Keratinocyte (primary cell): ENCODE results near the gene ELF5. TPM values are rescaled to one million over a fixed set of nuclear protein-coding genes. Genes with fewer than 3 reads are reported as not detected.

Experiments used
- DNase-seq: peaks from one replicate; pipeline ENCODE4 v3.0.0-alpha.2; 2011; ENCODE audit warnings: low read depth, missing footprints, low spot score
- FAIRE-seq: peaks from 2 replicates; lab custom pipeline; 2011; peaks lifted over from hg19 to GRCh38; lab: Jason Lieb, UNC
- H2AFZ ChIP-seq: 2 replicates; pipeline ENCODE4 v1.6.0; 2012; ENCODE audit warnings: low read length, control low read depth, inconsistent platforms; ENCODE audit not compliant: control insufficient read depth
- H3K27ac ChIP-seq: 2 replicates; pipeline ENCODE4 v1.5.1; 2011; ENCODE audit warnings: low read length; ENCODE audit not compliant: control insufficient read depth, insufficient read depth
- H3K27me3 ChIP-seq: 3 replicates; pipeline ENCODE4 v1.6.0; 2011; ENCODE audit warnings: low read length; ENCODE audit not compliant: control insufficient read depth, insufficient read depth; ENCODE audit errors: extremely low read depth
- H3K36me3 ChIP-seq, 2 experiments: 2 replicates in 1 of 2; 3 replicates in 1 of 2; pipeline ENCODE4 v1.5.1; 2011; ENCODE audit warnings: low read length in 2 of 2, mild to moderate bottlenecking in 1 of 2; ENCODE audit not compliant: control insufficient read depth in 2 of 2, insufficient read depth in 2 of 2; ENCODE audit errors: extremely low read depth in 1 of 2
- H3K4me1 ChIP-seq: 3 replicates; pipeline ENCODE4 v1.5.1; 2011; ENCODE audit warnings: low read length; ENCODE audit not compliant: control insufficient read depth, insufficient read depth; ENCODE audit errors: extremely low read depth
- H3K4me2 ChIP-seq: 3 replicates; pipeline ENCODE4 v1.6.0; 2011; ENCODE audit warnings: low read depth, low read length; ENCODE audit not compliant: control insufficient read depth, insufficient read depth; ENCODE audit errors: extremely low read depth
- H3K4me3 ChIP-seq, 3 experiments: fragments of 200-600 bp in 1 of 3; sonication (generic) in 1 of 3; 2 replicates in 2 of 3; 3 replicates in 1 of 3; pipeline ENCODE4 v1.5.1; 2011 to 2016; ENCODE audit warnings: low read length in 3 of 3, mild to moderate bottlenecking in 3 of 3, control low read depth in 2 of 3, inconsistent platforms in 1 of 3, low read depth in 1 of 3, mixed read lengths in 1 of 3, mixed run types in 1 of 3, moderate library complexity in 1 of 3; ENCODE audit not compliant: control insufficient read depth in 2 of 3, insufficient read depth in 2 of 3; ENCODE audit errors: extremely low read depth in 1 of 3
- H3K79me2 ChIP-seq: 2 replicates; pipeline ENCODE4 v1.6.0; 2012; ENCODE audit warnings: low read length; ENCODE audit not compliant: control insufficient read depth, insufficient read depth
- H3K9ac ChIP-seq: 3 replicates; pipeline ENCODE4 v1.6.0; 2011; ENCODE audit warnings: low read length; ENCODE audit not compliant: control insufficient read depth, insufficient read depth; ENCODE audit errors: extremely low read depth
- H3K9me1 ChIP-seq: 3 replicates; pipeline ENCODE4 v1.6.0; 2011; ENCODE audit warnings: low read length; ENCODE audit not compliant: control insufficient read depth, insufficient read depth; ENCODE audit errors: extremely low read depth
- H3K9me3 ChIP-seq: 2 replicates; pipeline ENCODE4 v1.5.1; 2012; ENCODE audit warnings: low read depth, low read length; ENCODE audit not compliant: control insufficient read depth
- H4K20me1 ChIP-seq: 3 replicates; pipeline ENCODE4 v1.6.0; 2011; ENCODE audit warnings: low read length; ENCODE audit not compliant: control insufficient read depth, insufficient read depth; ENCODE audit errors: extremely low read depth
- EZH2 ChIP-seq: IDR thresholded peaks from one replicate; pipeline ENCODE4 v1.6.1; 2012; ENCODE audit warnings: inconsistent platforms, mild to moderate bottlenecking, low read length, moderate library complexity
- dilution Hi-C: fragments of 300-500 bp; cut with MboI; formaldehyde crosslinking; loops from one replicate; pipeline ENCODE4 v1.7.0; 2020; ENCODE audit warnings: low sequenced_read_pairs; ENCODE audit not compliant: extremely low pct_ligation_motif_present
- polyA plus RNA-seq, 5 experiments: library from polyadenylated mRNA; depleted of rRNA in 3 of 5; stranded (reverse) in 3 of 5; stranded (forward) in 1 of 5; unstranded in 1 of 5; fragments of >200 nt; gene quantifications; 1 replicate in 1 of 5; 2 replicates in 3 of 5; 3 replicates in 1 of 5; pipeline versions ENCODE4 v1.2.1 to v1.2.3, GENCODE V29; 2011 to 2012; ENCODE audit warnings: missing spikeins in 2 of 5, low read depth in 1 of 5, low replicate concordance in 1 of 5
- TF ChIP-seq, protein P1 (sequence below), 3 experiments: IDR thresholded peaks in 1 of 3; conservative IDR thresholded peaks in 1 of 3; optimal IDR thresholded peaks in 1 of 3; 2 replicates in 2 of 3; 3 replicates in 1 of 3; pipeline versions ENCODE3 to v1.5.1; 2011; ENCODE audit warnings: low read length in 3 of 3, mild to moderate bottlenecking in 3 of 3, moderate library complexity in 2 of 3, control low read depth in 1 of 3, inconsistent platforms in 1 of 3; ENCODE audit not compliant: insufficient read depth in 2 of 3; ENCODE audit errors: extremely low read depth in 1 of 3

ELF5 gene
- polyA plus RNA-seq, 1 donor (not counting 4 experiments of a cell fraction or from before 2014, with no cell fraction given), result not detected

- Histone ChIP-seq H3K27ac (no peak overlapping the region), H3K9me1 (no peaks in the 10 kb centered on the region), H3K4me3 (no peak overlapping the region), H3K27me3 (no peaks in the 10 kb centered on the region), H3K36me3 (no peaks in the 10 kb centered on the region), H3K9ac (no peak overlapping the region), H4K20me1 (no peaks in the 10 kb centered on the region), H3K4me1 (peaks cover 8% of the 10 kb centered on the region), H3K4me2 (no peak overlapping the region), H3K79me2 (peaks cover 22% of the 10 kb centered on the region), H2AFZ (no peak overlapping the region), H3K9me3 (no peaks in the 10 kb centered on the region)
- FAIRE-seq (no peak), DNase-seq (no peak)
- no peak for TF ChIP-seq EZH2
- dilution Hi-C loops, result no loop called here
Observed at GRCh38 chr11:34443136-34443535, 70.5 kb downstream of the ELF5 start.

GRCh38 chr11:34441814-34442213 lies 71.8 kb downstream of the ELF5 start:
- dilution Hi-C loops, result no loop called here
- FAIRE-seq, result no peak

More at GRCh38 chr11:34441814-34442213, 71.8 kb downstream of the ELF5 start:
- Histone ChIP-seq H4K20me1 (no peaks in the 10 kb centered on the region), H3K4me3 (no peak overlapping the region), H3K4me2 (no peak overlapping the region), H3K4me1 (peaks cover 8% of the 10 kb centered on the region), H3K9ac (no peak overlapping the region), H3K36me3 (no peaks in the 10 kb centered on the region), H3K79me2 (peaks cover 20% of the 10 kb centered on the region), H3K27ac (no peak overlapping the region), H2AFZ (no peak overlapping the region), H3K27me3 (no peaks in the 10 kb centered on the region), H3K9me1 (no peaks in the 10 kb centered on the region), H3K9me3 (no peaks in the 10 kb centered on the region)
- no peak for DNase-seq
- TF ChIP-seq, protein P1, sequence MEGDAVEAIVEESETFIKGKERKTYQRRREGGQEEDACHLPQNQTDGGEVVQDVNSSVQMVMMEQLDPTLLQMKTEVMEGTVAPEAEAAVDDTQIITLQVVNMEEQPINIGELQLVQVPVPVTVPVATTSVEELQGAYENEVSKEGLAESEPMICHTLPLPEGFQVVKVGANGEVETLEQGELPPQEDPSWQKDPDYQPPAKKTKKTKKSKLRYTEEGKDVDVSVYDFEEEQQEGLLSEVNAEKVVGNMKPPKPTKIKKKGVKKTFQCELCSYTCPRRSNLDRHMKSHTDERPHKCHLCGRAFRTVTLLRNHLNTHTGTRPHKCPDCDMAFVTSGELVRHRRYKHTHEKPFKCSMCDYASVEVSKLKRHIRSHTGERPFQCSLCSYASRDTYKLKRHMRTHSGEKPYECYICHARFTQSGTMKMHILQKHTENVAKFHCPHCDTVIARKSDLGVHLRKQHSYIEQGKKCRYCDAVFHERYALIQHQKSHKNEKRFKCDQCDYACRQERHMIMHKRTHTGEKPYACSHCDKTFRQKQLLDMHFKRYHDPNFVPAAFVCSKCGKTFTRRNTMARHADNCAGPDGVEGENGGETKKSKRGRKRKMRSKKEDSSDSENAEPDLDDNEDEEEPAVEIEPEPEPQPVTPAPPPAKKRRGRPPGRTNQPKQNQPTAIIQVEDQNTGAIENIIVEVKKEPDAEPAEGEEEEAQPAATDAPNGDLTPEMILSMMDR (optimal IDR thresholded peaks at IDR 0.05 in 1 of 3, IDR thresholded peaks at IDR 0.05 in 1 of 3, conservative IDR thresholded peaks at IDR 0.05 in 1 of 3; ENCODE audit: extremely low read depth in 1 of 3, insufficient read depth in 2 of 3, low read length in 3 of 3), result no peak
- TF ChIP-seq EZH2, result no peak
